Fibroblast of pulmonary artery (primary cell): ENCODE data around the gene KHDRBS2.
"Not testable (repeated sequence)": the region's sequence is repeated elsewhere in the genome, so short reads cannot be mapped to it uniquely, and the experiment has no call there.

Source experiments
- DNase-seq: peaks from one replicate; pipeline ENCODE4 v3.0.0-alpha.2; 2010; ENCODE audit warnings: low read depth
- H3K4me3 ChIP-seq: replicated peaks from 2 replicates; pipeline ENCODE4 v1.5.1; 2011; ENCODE audit warnings: low read depth, mild to moderate bottlenecking, control low read depth, low read length, moderate library complexity
- CTCF ChIP-seq: IDR thresholded peaks from 2 replicates; pipeline ENCODE4 v1.5.1; 2011; ENCODE audit warnings: mild to moderate bottlenecking, control low read depth, low read length, inconsistent platforms; ENCODE audit errors: missing control alignments

The KHDRBS2 gene

GRCh38 chr6:61787998-61788397, 498.0 kb downstream of the KHDRBS2 start:
- no peak overlapping the region for H3K4me3 ChIP-seq
- no peak for DNase-seq
- TF ChIP-seq CTCF, result no peak

GRCh38 chr6:61769446-61769845, 516.6 kb downstream of the KHDRBS2 start:
- not testable (repeated sequence) for H3K4me3 ChIP-seq, DNase-seq

GRCh38 chr6:61755739-61756138, 530.3 kb downstream of the KHDRBS2 start:
- TF ChIP-seq CTCF, result no peak
- DNase-seq, result no peak
- no peak overlapping the region for H3K4me3 ChIP-seq

- no peak overlapping the region for H3K4me3 ChIP-seq
- no peak for TF ChIP-seq CTCF
Measured at GRCh38 chr6:61751986-61752385, 534.0 kb downstream of the KHDRBS2 start.

GRCh38 chr6:61745994-61746393, 540.0 kb downstream of the KHDRBS2 start:
- DNase-seq, result no peak
- no peak for TF ChIP-seq CTCF

More at GRCh38 chr6:61751986-61752385, 534.0 kb downstream of the KHDRBS2 start:
- no peak for DNase-seq

GRCh38 chr6:61711849-61712248, 574.2 kb downstream of the KHDRBS2 start:
- TF ChIP-seq CTCF, result no peak
- DNase-seq, result no peak
- H3K4me3 ChIP-seq, result no peak overlapping the region

More at GRCh38 chr6:61745994-61746393, 540.0 kb downstream of the KHDRBS2 start:
- no peak overlapping the region for H3K4me3 ChIP-seq

GRCh38 chr6:61688165-61688564, 597.9 kb downstream of the KHDRBS2 start:
- no peak for DNase-seq
- TF ChIP-seq CTCF, result no peak

More at GRCh38 chr6:61688165-61688564, 597.9 kb downstream of the KHDRBS2 start:
- no peak overlapping the region for H3K4me3 ChIP-seq
